Measurements from ENCODE around the gene RTP3.
A peak's percentile ranks its signal among the peaks of the same experiment; 100 is the strongest.
"Not testable (repeated sequence)": the region's sequence is repeated elsewhere in the genome, so short reads cannot be mapped to it uniquely, and the experiment has no call there.

The RTP3 gene

DNA sequence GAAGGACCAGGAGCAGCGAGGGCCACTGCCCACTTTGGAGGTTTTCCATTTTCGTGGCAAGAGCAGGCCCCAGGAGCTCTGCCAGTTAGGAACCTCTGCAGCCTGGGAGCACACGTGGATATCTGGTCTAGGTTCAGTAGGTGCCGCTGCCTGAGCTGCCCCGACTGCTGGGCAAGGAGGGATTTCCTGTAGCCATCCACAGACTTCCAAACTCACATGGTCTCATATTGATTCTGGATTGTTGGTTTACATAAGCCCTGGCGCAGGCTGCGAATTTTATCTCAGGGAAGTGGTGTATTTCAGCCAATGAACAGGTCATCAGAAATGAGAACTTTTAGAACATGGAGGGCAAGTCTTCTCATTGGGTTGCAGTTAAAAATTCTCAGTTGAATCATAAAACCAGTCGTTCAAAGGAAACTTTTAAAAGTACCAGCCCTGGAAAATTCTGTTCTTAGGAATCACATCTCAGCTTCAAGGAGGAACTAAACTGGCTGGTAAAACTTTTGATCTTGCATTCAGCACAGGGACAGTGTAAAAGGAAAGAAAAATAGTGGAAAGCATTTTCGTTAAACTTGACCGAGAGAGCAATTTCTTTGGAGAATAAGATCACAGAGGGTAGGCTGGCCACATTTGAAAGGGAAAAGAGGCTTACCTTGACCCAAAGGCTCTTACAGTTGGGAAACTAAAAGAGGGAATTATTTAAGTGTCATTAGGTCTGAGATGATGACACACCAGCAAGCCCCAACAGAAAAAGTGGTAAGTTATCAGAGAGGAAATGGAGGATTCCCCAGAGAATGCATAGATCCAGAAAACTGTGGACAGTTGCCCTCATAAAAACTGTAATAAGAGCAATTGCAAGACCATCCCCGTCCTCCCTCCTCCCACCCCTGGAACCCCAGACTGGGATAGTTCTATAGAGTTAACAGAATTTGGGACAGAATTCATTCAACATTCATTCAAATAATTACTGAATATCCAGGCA is 6.4 kb upstream of the RTP3 start:
- DNase-seq (ENCODE audit: low spot score), result no peak

DNA sequence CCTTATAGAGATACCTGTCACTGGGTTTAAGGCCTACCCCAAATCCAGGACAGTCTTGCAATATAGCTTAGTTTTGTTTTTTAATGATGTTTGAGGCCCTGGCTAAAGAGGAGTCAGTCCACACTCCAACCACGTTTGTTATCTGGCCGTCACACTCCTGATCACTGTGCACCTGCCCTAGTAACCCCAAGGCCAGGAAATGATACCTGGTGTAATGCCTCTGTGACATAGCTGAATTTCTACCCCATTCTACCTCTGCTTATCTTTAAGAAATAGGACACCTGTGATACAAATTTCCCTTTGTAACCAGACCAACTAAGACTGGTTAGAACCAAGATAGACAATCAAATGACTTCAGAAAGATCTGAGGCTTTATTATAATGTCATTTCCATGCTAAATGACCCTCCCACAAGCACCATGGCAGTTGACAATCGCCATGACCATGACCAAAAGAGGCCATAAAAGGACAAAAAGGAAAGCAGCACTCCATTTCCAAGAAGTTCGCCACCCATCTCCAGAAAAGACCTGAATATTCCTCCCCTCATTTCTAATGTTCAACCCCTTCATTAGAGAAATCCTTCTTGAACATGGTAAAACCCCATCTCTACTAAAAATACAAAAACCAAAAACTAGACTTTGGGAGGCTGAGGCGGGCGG is 4.8 kb upstream of the RTP3 start:
- DNase-seq (ENCODE audit: low spot score), result no peak

DNA sequence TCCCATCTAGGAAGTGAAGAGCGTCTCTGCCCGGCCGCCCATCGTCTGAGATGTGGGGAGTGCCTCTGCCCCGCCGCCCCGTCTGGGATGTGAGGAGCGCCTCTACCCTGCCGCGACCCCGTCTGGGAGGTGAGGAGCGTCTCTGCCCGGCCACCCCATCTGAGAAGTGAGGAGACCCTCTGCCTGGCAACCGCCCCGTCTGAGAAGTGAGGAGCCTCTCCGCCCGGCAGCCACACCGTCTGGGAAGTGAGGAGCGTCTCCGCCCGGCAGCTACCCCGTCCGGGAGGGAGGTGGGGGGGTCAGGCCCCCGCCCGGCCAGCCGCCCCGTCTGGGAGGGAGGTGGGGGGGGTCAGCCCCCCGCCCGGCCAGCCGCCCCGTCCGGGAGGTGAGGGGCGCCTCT is 3.3 kb upstream of the RTP3 start:
- not testable (repeated sequence) for DNase-seq (ENCODE audit: low spot score)

DNA sequence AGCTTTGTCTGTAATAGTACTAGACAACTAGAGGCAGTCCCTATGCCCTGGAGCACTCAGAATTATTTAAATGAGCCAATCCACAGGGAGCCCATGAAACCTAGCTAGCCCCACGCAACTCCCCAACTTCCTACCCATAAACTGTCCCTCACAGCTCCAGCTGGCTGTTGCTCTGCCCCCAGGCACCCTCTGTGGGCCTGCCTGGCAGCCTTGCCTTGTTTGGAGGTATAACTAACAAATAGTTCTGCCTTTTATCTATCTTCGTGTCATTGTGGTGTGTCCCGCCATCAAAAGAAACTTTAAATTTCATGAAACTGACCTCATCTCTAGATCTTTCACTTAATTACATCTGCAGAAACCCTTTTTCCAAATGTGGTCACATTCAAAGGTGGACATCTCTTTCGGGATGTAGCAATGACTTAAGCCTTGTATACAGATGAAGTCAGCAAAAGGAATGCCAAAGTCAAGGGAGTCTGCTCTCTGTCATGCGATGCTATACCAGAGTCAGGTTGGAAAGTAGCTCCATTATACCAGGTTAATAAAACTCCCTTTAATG is 1.8 kb upstream of the RTP3 start:
- no peak for DNase-seq (ENCODE audit: low spot score)

DNA sequence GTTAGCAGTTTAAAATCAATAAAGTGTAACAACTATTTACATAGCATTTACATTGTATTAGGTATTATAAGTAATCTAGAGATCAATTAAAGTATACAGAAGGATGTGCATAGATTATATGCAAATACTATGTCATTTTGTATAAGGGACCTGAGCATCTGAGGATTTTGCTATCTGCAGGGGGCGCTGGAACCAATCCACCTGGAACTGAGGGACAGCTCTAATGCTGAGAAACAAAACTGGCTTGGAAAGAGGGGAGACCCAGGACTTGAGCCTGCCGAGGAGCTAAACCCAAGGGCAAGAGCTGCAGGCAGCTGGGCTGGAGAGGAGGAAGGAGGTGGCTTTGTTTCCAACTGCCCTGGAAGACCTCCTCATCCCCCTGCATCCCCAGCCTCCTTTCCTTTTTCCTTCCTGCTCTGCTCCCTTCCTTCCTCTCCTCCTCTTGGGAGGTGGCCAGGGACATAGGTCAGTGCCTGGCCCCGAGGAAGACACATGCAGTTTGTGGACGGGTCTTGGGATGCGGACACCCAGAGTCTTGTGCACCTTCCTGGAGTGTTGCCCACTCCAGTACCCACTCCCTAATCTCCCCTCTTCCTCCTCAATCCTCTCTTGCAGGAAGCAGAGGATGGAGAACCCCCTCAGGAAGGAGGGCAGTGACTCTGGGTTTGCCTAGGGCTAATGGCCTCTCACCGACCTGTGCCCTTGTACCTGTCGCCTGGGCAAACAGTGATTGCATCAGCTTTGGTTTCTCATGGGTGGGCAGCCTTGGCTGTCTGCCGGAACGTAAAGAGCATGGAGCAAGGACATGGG is 825 bp upstream of the RTP3 start:
- peak; percentile 52 for DNase-seq (ENCODE audit: low spot score)

DNA sequence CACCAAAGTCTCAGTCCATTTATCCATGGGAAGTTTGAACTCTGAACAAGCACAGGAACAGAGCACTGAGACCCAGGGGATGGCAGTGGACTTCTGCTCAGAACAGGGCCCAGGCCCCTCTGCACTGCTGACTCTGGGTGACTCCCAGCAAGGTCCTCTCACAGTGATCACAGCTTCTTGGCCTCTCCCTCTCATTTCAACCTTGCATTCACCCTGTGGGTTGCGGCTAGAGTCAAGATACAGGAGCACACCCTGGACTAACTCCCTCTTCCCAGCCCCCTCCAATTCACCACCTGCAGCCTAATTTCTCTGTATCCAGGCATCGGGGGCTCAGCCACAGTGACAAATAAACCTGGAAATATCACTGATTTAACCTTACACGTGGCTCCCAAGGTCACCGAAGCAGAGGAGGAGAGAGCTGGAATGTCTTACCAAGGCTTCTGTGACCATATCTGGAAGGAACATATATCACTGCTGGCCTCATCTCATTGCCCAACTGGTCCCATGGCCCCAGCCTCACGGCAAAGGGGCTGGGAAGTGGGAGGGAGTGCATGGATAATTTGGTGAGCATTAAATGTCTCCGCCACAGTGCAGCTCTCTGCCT is 1.2 kb downstream of the RTP3 start:
- DNase-seq (ENCODE audit: low spot score), result no peak

DNA sequence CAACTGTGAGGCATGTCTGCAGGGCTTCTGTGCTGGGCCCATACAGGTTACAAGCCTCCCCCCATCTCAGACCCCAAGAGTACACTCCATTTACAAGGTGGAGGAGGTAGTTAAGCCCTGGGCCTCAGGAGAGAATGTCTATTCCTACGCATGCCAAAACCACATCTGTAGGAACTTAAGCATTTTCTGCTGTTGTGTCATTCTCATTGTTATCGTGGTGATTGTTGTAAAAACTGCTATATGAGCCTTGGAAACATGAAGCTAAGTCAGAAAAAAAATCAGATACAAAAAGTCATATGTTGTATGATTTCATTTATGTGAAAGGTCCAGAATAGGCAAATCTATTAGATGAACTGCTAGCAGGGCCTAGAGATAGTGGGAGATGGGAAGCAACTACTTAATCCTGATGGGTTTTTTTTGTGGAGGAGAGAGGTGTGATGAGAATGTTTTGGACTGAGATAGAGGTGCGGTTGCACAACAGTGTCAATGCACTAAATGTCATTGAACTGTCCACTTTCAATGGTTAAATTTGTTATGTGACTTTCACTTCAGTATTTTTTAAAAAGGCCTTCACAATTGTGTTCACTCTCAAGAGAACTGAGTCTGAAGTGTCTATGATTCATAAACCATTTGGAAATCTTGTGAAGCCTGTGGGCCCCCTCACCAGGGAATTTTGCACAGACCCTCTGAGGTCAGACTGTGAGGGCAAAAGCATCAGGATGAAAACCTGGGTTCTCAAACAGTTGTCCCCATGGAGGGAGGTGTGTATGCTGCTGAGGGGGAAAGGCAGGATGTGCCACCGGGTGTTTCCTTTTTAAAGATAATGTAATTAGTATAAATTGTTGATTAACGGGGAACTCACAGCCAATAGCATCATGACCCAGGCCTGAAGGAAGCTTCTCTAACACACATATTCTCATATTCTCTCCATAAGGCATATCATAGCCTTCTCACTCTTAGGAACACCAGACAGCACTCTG is 3.2 kb downstream of the RTP3 start:
- DNase-seq (ENCODE audit: low spot score), result no peak

DNA sequence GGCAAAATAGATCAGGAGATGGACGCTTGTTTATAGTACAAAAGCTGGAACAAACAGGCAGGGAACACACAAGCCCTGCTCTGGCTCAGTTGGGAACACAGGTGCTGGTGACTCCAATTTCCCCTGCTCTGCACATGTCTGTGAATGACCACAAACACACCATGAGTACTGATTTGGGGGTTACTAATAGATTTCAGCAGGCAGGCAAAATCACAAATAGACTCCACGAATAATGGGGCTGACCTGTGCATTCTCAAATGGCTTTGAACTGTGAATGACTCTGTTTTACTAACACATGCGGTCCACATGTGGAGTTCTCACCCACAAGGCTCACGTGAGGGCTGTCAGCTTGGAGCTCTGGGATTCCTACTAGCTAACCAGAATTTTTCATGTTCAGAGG is 3.9 kb downstream of the RTP3 start:
- DNase-seq (ENCODE audit: low spot score), result no peak

DNA sequence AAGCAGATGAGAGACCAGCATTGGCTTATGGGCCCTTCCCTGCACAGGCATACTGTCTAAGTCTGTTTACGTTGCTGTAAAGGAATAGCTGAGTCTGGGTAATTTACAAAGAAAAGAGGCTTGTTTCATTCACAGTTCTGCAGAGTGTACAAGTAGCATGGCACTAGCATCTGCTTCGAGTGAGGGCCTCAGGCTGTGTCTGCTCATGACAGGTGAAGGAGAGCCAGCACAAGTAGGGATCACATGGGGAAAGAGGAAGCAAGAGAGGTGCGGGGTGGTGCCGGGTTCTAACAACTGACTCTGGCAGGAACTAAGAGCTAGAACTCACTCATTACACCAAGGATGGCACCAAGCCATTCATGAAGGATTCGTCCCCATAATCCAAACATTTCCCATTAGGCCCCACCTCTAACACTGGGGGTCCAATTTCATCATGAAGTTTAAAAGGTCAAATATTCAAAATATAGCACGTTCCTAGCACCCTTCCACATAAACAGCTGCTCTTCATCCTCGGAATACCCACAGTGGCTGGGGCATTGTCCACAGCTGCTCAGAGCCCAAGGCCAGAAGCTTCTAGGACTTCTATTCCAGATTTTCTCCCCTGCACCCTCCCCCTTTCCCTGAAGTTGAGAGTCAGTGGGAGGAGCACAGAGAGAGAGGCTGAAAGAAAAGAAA is 5.6 kb downstream of the RTP3 start:
- DNase-seq (ENCODE audit: low spot score), result no peak

DNA sequence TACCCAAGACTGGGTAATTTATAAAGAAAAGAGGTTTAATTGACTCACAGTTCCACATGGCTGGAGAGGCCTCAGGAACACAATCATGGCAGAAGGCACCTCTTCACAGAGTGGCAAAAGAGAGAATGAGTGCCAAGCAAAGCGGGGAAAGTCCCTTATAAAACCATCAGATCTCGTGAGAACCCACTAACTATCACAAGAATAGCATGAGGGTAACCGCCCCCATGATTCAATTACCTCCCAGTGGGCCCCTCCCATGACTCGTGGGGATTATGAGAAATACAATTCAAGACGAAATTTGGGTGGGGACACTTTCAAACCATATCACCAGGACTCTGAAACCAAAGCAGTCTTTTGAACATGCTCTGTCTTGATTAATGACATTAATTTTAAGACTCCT is 7.0 kb downstream of the RTP3 start:
- no peak for DNase-seq (ENCODE audit: low spot score)

DNA sequence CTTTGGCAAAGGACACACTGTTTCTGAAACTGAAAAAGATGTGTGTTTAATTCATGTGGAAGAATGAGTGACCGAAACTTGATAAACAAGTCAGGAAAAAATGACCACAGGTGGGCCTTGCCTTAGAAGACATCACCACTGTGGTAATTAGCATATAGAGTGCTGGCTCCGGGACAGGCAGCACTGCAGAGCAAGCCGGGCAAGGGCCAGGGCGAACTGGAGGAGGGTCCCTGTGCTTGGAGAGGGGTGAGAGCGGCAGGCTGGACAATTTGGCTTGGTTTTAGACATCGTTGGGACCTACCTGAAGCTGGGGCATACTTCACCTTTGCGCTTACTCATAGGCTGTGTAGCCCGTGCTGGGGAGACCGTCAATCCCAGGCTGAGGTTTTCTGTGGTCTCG is 8.2 kb downstream of the RTP3 start:
- no peak for DNase-seq (ENCODE audit: low spot score)

DNA sequence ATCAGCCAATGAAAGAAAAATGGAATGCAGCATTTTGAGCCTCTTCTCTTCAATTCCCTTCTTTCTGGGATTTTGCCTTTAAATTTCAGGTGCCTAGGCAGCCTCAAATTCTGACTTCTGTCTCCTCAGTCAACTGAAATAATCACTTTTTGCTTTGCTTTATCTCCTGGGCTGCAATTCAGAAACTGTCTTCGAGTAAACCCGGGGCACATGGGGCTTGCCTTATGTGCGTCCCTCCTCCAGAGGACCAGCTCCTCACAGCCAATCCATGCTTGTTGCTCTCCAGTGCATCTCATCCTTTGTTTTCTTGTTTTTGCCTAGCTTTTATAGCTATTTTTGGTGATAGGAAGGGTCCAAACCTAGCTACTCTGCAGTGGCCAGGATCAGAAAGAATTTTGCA is 8.8 kb downstream of the RTP3 start:
- DNase-seq (ENCODE audit: low spot score), result no peak

DNA sequence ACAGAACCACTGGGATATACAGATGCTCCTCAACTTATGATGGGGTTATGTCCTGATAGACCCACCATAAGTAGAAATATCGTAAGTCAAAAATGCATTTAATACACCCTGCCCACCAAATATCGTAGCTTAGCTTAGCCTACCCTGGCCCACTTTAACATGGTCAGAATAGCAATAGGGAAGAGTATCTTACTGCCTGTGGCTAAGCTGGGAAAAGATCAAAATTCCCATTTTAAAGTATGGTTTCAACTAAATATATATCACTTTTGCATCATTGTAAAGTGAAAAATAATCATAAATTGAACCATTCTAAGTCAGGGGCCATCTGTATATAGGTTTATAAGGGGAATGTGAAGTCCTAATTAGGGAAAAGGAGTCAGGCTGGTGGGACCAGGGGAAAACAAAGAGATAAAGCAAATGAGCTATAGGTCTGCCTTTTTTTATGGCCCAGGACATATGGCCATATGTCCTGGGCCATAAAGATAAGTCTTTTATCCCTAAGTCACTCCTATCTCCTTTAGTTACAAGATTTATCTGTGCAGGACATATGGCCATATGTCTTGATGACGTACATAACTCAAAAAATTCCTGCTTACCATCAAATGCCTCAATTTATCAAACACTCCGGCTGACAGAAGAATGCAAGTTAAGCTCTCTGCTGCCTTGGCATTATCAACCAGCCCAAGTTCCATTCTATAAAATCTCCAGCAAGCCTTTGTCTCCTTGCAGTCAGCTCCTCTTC is 11.2 kb downstream of the RTP3 start:
- no peak for DNase-seq (ENCODE audit: low spot score)

DNA sequence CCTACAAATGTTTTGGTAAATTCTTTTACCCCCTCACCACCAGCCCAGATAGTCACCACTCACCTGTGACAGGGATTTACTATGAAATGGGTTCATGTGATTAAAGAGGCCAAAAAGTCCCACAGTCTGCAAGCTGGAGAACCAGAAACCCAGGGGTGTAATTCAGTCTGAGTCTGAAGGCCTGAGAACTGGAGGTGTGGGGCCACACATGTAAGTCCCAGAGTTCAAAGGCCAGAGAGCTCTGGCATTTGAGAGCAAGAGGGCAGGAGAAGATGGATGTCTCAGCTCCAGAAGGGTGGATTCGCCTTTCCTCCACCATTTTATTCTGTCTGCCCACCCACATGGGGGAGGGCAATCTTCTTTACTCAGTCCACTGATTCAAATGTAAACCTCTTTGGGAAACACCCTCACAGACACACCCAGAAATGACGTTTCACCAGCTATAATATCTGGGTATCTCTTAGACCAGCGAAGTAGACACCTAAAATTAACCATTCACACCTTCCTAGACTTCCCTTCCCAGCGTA is 11.9 kb downstream of the RTP3 start:
- DNase-seq (ENCODE audit: low spot score), result no peak

DNA sequence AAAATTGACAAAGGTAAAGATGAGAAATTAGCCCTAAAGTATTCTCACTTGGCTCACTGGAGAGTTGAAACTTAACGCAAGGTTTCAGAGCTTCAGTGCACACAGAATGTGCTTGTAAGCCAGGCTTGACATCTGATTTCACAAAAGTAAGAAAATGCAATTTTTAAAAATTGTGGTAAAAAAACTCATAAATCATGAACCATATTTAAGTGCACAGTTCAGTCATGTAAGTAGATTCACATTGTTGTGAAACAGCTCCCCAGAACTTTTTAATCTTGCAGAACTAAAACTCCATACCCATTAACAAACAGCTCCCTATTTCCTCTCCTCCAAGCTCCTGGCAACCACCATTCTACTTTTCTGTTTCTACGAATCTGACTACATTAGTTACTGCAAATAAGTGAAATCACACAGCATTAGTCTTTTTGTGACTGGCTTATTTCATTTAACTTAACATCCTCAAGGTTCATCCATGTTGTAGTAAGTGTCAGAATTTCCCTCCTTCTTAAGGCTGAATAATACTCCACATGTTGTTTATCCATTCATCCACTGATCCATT is 14.5 kb downstream of the RTP3 start:
- no peak for DNase-seq (ENCODE audit: low spot score)

DNA sequence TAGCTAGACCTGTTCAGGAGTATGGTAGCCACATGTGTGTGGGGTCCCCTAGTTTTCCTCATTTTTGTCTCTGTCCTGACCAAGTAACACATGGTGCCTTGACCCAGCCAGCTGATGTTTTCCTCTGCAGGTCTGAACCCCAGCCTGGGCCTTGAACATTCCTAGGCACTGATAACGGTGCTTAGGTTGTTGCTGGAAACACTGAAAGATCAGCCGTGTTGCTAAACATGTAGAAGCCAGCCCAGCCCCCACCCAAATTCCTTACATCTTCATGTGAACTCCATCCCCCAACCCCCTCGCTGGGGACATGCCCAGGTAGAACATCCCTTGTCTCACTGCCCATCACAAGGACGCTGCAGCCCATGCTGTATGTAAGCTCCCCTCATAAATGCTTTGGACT is 18.7 kb downstream of the RTP3 start:
- no peak for DNase-seq (ENCODE audit: low spot score)

DNA sequence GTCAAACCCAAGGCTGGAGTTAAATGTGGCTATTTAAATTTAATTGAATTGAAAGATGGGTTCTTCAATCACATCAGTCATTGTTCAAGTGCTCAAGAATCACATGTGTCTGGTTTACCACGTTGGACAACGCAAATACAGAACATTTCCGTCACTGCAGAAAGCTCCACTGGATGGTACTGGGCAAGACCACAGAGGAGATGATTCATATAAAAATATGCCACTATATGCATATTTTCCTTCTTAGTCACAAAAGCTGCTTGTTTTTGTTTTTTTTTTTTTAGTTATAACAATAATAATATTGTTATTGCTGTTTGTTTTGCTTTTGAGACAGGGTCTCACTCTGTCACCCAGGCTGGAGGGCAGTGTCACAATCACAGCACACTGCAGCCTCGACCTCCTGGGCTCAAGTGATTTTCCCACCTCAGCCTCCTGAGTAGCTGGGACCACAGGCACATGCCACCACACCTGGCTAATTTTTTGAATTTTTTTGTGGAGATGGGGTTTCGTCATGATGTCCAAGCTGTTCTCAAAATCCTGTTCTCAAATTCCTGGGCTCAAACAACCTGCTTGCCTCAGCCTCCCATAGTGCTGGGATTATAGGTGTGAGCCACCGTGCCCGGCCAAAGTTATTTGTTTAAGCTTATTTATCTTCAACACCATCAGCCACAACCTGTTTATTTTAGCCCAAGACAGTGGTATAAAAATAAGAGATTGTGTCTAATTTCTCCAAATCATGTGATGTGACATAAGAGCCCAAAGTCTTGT is 19.4 kb downstream of the RTP3 start:
- no peak for DNase-seq (ENCODE audit: low spot score)

DNA sequence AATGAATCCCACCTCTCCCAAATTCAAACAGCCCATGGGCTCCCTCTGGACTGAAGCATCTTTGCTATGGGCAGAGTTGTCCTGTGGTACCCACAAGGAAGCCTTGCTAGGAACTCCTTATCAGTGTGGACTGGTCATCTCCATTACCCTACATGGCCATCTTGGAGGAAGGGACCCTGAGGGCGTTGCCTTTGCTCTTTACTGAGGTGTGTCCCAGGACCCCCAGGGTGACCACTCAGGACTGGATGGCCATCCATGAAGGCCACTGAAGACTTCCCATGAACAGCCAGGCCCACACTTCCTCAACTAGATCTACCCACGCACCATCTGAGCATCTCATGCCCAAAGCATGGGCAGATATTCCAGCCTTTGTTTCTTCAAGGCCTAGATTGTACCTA is 20.0 kb downstream of the RTP3 start:
- no peak for DNase-seq (ENCODE audit: low spot score)

All from CD4-positive, alpha-beta T cell treated with Interleukin-6 at 100 ng/mL for 8 hours (primary cell).